HEK293 (cell line): ENCODE data around the gene ARID3B.
A peak's percentile ranks its signal among the peaks of the same experiment; 100 is the strongest.

Source experiments
- CTCF ChIA-PET: fragments of 350-600 bp; formaldehyde crosslinking; extraction: SDS; loops from one replicate; lab custom pipeline; 2021; ENCODE audit warnings: antibody characterized with exemption; lab: Yijun Ruan, JAX
- POLR2A ChIA-PET: fragments of 300-600 bp; formaldehyde crosslinking; extraction: SDS; loops from one replicate; lab custom pipeline; 2020; ENCODE audit warnings: antibody characterized with exemption, inconsistent platforms; lab: Yijun Ruan, JAX
- H3K27ac ChIP-seq: fragments of 200-500 bp; sonication (Bioruptor generic); 2 replicates; pipeline ENCODE4 v1.5.1; 2014; ENCODE audit warnings: low read depth, low read length, control low read depth, inconsistent platforms; ENCODE audit errors: extremely low read depth
- H3K36me3 ChIP-seq, 2 experiments: fragments of 200-500 bp in 1 of 2; sonication (Bioruptor generic) in 1 of 2; 1 replicate in 1 of 2; 2 replicates in 1 of 2; pipeline ENCODE4 v1.5.1; 2014 to 2017; ENCODE audit warnings: inconsistent platforms in 2 of 2, low read length in 2 of 2; ENCODE audit not compliant: control insufficient read depth in 2 of 2, insufficient read depth in 1 of 2
- H3K4me1 ChIP-seq: fragments of 200-500 bp; sonication (Bioruptor generic); 2 replicates; pipeline ENCODE4 v1.5.1; 2014; ENCODE audit warnings: mild to moderate bottlenecking, low read length, inconsistent platforms; ENCODE audit not compliant: control insufficient read depth, insufficient read depth
- H3K4me3 ChIP-seq: 2 replicates; pipeline ENCODE4 v1.5.1; 2011; ENCODE audit warnings: low read depth, mild to moderate bottlenecking, control low read depth, low read length, moderate library complexity
- H3K9me3 ChIP-seq: fragments of 200-500 bp; sonication (Bioruptor generic); 2 replicates; pipeline ENCODE4 v1.5.1; 2014; ENCODE audit warnings: low read depth, low read length, inconsistent platforms; ENCODE audit not compliant: control insufficient read depth, insufficient read depth
- KLF9 ChIP-seq: fragments of 450-650 bp; formaldehyde crosslinking; IDR thresholded peaks from 2 replicates; pipeline ENCODE4 v1.5.1; 2016; ENCODE audit warnings: missing biosample characterization, missing genetic modification characterization, low read depth
- OSR2 ChIP-seq: fragments of 450-650 bp; formaldehyde crosslinking; IDR thresholded peaks from 2 replicates; pipeline ENCODE4 v1.5.1; 2016; ENCODE audit warnings: missing biosample characterization, missing genetic modification characterization
- SALL2 ChIP-seq: fragments of 450-650 bp; formaldehyde crosslinking; IDR thresholded peaks from 2 replicates; pipeline ENCODE4 v1.5.0; 2017; ENCODE audit warnings: missing biosample characterization, mild to moderate bottlenecking, missing genetic modification characterization, borderline replicate concordance
- SP7 ChIP-seq: fragments of 450-650 bp; formaldehyde crosslinking; IDR thresholded peaks from 2 replicates; pipeline ENCODE4 v1.5.1; 2016; ENCODE audit warnings: missing biosample characterization, missing genetic modification characterization
- TSHZ1 ChIP-seq: fragments of 450-650 bp; formaldehyde crosslinking; IDR thresholded peaks from 2 replicates; pipeline ENCODE4 v1.5.1; 2016; ENCODE audit warnings: missing biosample characterization, missing genetic modification characterization, borderline replicate concordance
- YY1 ChIP-seq: fragments of 450-650 bp; formaldehyde crosslinking; IDR thresholded peaks from 2 replicates; pipeline ENCODE4 v1.5.1; 2018; ENCODE audit warnings: missing biosample characterization, missing genetic modification characterization
- ZBTB10 ChIP-seq: fragments of 450-650 bp; formaldehyde crosslinking; IDR thresholded peaks from 2 replicates; pipeline ENCODE4 v1.5.1; 2016; ENCODE audit warnings: missing biosample characterization, missing genetic modification characterization
- ZFP41 ChIP-seq: fragments of 450-650 bp; formaldehyde crosslinking; IDR thresholded peaks from 2 replicates; pipeline ENCODE4 v1.5.1; 2016; ENCODE audit warnings: missing biosample characterization, missing genetic modification characterization, borderline replicate concordance
- ZFP69B ChIP-seq: fragments of 450-650 bp; formaldehyde crosslinking; IDR thresholded peaks from 2 replicates; pipeline ENCODE4 v1.5.1; 2016; ENCODE audit warnings: missing biosample characterization, missing genetic modification characterization
- ZNF221 ChIP-seq: fragments of 450-650 bp; formaldehyde crosslinking; IDR thresholded peaks from 2 replicates; pipeline ENCODE4 v1.5.1; 2017; ENCODE audit warnings: missing biosample characterization, missing genetic modification characterization, borderline replicate concordance
- ZNF394 ChIP-seq: fragments of 450-650 bp; formaldehyde crosslinking; IDR thresholded peaks from 2 replicates; pipeline ENCODE4 v1.5.1; 2016; ENCODE audit warnings: missing biosample characterization, missing genetic modification characterization, mild to moderate bottlenecking, moderate library complexity, borderline replicate concordance
- ZNF473 ChIP-seq: fragments of 450-650 bp; formaldehyde crosslinking; IDR thresholded peaks from 2 replicates; pipeline ENCODE4 v1.5.1; 2017; ENCODE audit warnings: missing biosample characterization, missing genetic modification characterization
- ZNF488 ChIP-seq: fragments of 450-650 bp; formaldehyde crosslinking; IDR thresholded peaks from 2 replicates; pipeline ENCODE4 v1.5.1; 2016; ENCODE audit warnings: missing biosample characterization, missing genetic modification characterization
- ZNF548 ChIP-seq: fragments of 450-650 bp; formaldehyde crosslinking; IDR thresholded peaks from 2 replicates; pipeline ENCODE4 v1.5.1; 2016; ENCODE audit warnings: missing biosample characterization, missing genetic modification characterization
- ZNF600 ChIP-seq: fragments of 450-650 bp; formaldehyde crosslinking; IDR thresholded peaks from 2 replicates; pipeline ENCODE4 v1.5.1; 2016; ENCODE audit warnings: missing biosample characterization, missing genetic modification characterization
- ZNF610 ChIP-seq: fragments of 450-650 bp; formaldehyde crosslinking; IDR thresholded peaks from 2 replicates; pipeline ENCODE4 v1.5.1; 2016; ENCODE audit warnings: missing biosample characterization, missing genetic modification characterization, borderline replicate concordance
- ZNF626 ChIP-seq: fragments of 450-650 bp; sonication (Bioruptor Pico); formaldehyde crosslinking; IDR thresholded peaks from 2 replicates; pipeline ENCODE4 v1.5.1; 2018; ENCODE audit warnings: missing biosample characterization, missing genetic modification characterization, inconsistent platforms
- ZNF654 ChIP-seq: fragments of 450-650 bp; formaldehyde crosslinking; IDR thresholded peaks from 2 replicates; pipeline ENCODE4 v1.5.1; 2016; ENCODE audit warnings: low read depth, missing biosample characterization, missing genetic modification characterization
- ZNF658 ChIP-seq: fragments of 450-650 bp; formaldehyde crosslinking; IDR thresholded peaks from 2 replicates; pipeline ENCODE4; 2016; ENCODE audit warnings: missing biosample characterization, missing genetic modification characterization
- ZSCAN18 ChIP-seq: fragments of 450-650 bp; formaldehyde crosslinking; IDR thresholded peaks from 2 replicates; pipeline ENCODE4 v1.5.1; 2016; ENCODE audit warnings: missing biosample characterization, missing genetic modification characterization

Gene ARID3B

GRCh38 chr15:74620636-74621545 lies 79.9 kb downstream of the ARID3B start (continued):
- TF ChIP-seq ZNF600 = peak; percentile 62; the same call in 1 of the 2 replicates
- TF ChIP-seq SALL2 = no peak
- TF ChIP-seq ZNF394 (tag by site-specific recombination) = no peak
- no peak for TF ChIP-seq ZNF548 (tag by site-specific recombination)
- no peak for TF ChIP-seq ZFP69B (tag by site-specific recombination)

GRCh38 chr15:74621546-74621920 lies 80.5 kb downstream of the ARID3B start:
- POLR2A ChIA-PET = interaction anchor here (0.9 kb wide), 1 partner anchor 80 kb away, joined by 3 read pairs; the partner anchor contains the start of gene ARID3B

More at GRCh38 chr15:74621546-74621920, 80.5 kb downstream of the ARID3B start:
- no peak overlapping the region for H3K4me3 ChIP-seq
- TF ChIP-seq ZSCAN18 (tag by site-specific recombination) (no peak), YY1 (no peak), SP7 (tag by site-specific recombination) (no peak), ZNF610 (tag by site-specific recombination) (no peak), ZFP41 (tag by site-specific recombination) (no peak), ZBTB10 (no peak), ZNF473 (tag by site-specific recombination) (no peak), ZNF488 (tag by site-specific recombination) (no peak), ZNF654 (tag by site-specific recombination) (no peak), TSHZ1 (no peak), ZNF658 (tag by site-specific recombination) (no peak), OSR2 (tag by site-specific recombination) (no peak), ZNF626 (tag by site-specific recombination) (no peak), KLF9 (tag by site-specific recombination) (no peak), ZNF221 (tag by site-specific recombination) (no peak), ZFP69B (tag by site-specific recombination) (no peak)
- TF ChIP-seq, all 188 proteins: peak for 0
- CTCF ChIA-PET = interaction anchor here (0.5 to 12.8 kb wide), 34 partner anchors 11 to 833 kb away, joined by 3 to 220 read pairs (median 4); partner anchors contain the start of genes ARID3B and CPLX3
- Histone ChIP-seq H3K27ac (no peak overlapping the region), H3K36me3 (peaks cover 45 to 95% of the 10 kb centered on the region in 2 experiments), H3K4me1 (peaks cover 9% of the 10 kb centered on the region), H3K9me3 (no peaks in the 10 kb centered on the region)
